Keratinocyte (primary cell): Measurements from ENCODE around the gene EMILIN1. TPM values are rescaled to one million over a fixed set of nuclear protein-coding genes. Genes with fewer than 3 reads are reported as not detected.

Experiments used
- DNase-seq: peaks from one replicate; pipeline ENCODE4 v3.0.0-alpha.2; 2011; ENCODE audit warnings: low read depth, missing footprints, low spot score
- FAIRE-seq: peaks from 2 replicates; lab custom pipeline; 2011; peaks lifted over from hg19 to GRCh38; lab: Jason Lieb, UNC
- H2AFZ ChIP-seq: 2 replicates; pipeline ENCODE4 v1.6.0; 2012; ENCODE audit warnings: low read length, control low read depth, inconsistent platforms; ENCODE audit not compliant: control insufficient read depth
- H3K27ac ChIP-seq: 2 replicates; pipeline ENCODE4 v1.5.1; 2011; ENCODE audit warnings: low read length; ENCODE audit not compliant: control insufficient read depth, insufficient read depth
- H3K27me3 ChIP-seq: 3 replicates; pipeline ENCODE4 v1.6.0; 2011; ENCODE audit warnings: low read length; ENCODE audit not compliant: control insufficient read depth, insufficient read depth; ENCODE audit errors: extremely low read depth
- H3K36me3 ChIP-seq, 2 experiments: 2 replicates in 1 of 2; 3 replicates in 1 of 2; pipeline ENCODE4 v1.5.1; 2011; ENCODE audit warnings: low read length in 2 of 2, mild to moderate bottlenecking in 1 of 2; ENCODE audit not compliant: control insufficient read depth in 2 of 2, insufficient read depth in 2 of 2; ENCODE audit errors: extremely low read depth in 1 of 2
- H3K4me1 ChIP-seq: 3 replicates; pipeline ENCODE4 v1.5.1; 2011; ENCODE audit warnings: low read length; ENCODE audit not compliant: control insufficient read depth, insufficient read depth; ENCODE audit errors: extremely low read depth
- H3K4me2 ChIP-seq: 3 replicates; pipeline ENCODE4 v1.6.0; 2011; ENCODE audit warnings: low read depth, low read length; ENCODE audit not compliant: control insufficient read depth, insufficient read depth; ENCODE audit errors: extremely low read depth
- H3K4me3 ChIP-seq, 3 experiments: fragments of 200-600 bp in 1 of 3; sonication (generic) in 1 of 3; 2 replicates in 2 of 3; 3 replicates in 1 of 3; pipeline ENCODE4 v1.5.1; 2011 to 2016; ENCODE audit warnings: low read length in 3 of 3, mild to moderate bottlenecking in 3 of 3, control low read depth in 2 of 3, inconsistent platforms in 1 of 3, low read depth in 1 of 3, mixed read lengths in 1 of 3, mixed run types in 1 of 3, moderate library complexity in 1 of 3; ENCODE audit not compliant: control insufficient read depth in 2 of 3, insufficient read depth in 2 of 3; ENCODE audit errors: extremely low read depth in 1 of 3
- H3K79me2 ChIP-seq: 2 replicates; pipeline ENCODE4 v1.6.0; 2012; ENCODE audit warnings: low read length; ENCODE audit not compliant: control insufficient read depth, insufficient read depth
- H3K9ac ChIP-seq: 3 replicates; pipeline ENCODE4 v1.6.0; 2011; ENCODE audit warnings: low read length; ENCODE audit not compliant: control insufficient read depth, insufficient read depth; ENCODE audit errors: extremely low read depth
- H3K9me1 ChIP-seq: 3 replicates; pipeline ENCODE4 v1.6.0; 2011; ENCODE audit warnings: low read length; ENCODE audit not compliant: control insufficient read depth, insufficient read depth; ENCODE audit errors: extremely low read depth
- H3K9me3 ChIP-seq: 2 replicates; pipeline ENCODE4 v1.5.1; 2012; ENCODE audit warnings: low read depth, low read length; ENCODE audit not compliant: control insufficient read depth
- H4K20me1 ChIP-seq: 3 replicates; pipeline ENCODE4 v1.6.0; 2011; ENCODE audit warnings: low read length; ENCODE audit not compliant: control insufficient read depth, insufficient read depth; ENCODE audit errors: extremely low read depth
- CTCF ChIP-seq, 3 experiments: IDR thresholded peaks in 1 of 3; conservative IDR thresholded peaks in 1 of 3; optimal IDR thresholded peaks in 1 of 3; 2 replicates in 2 of 3; 3 replicates in 1 of 3; pipeline versions ENCODE3 to v1.5.1; 2011; ENCODE audit warnings: low read length in 3 of 3, mild to moderate bottlenecking in 3 of 3, moderate library complexity in 2 of 3, control low read depth in 1 of 3, inconsistent platforms in 1 of 3; ENCODE audit not compliant: insufficient read depth in 2 of 3; ENCODE audit errors: extremely low read depth in 1 of 3
- EZH2 ChIP-seq: IDR thresholded peaks from one replicate; pipeline ENCODE4 v1.6.1; 2012; ENCODE audit warnings: inconsistent platforms, mild to moderate bottlenecking, low read length, moderate library complexity
- dilution Hi-C: fragments of 300-500 bp; cut with MboI; formaldehyde crosslinking; loops from one replicate; pipeline ENCODE4 v1.7.0; 2020; ENCODE audit warnings: low sequenced_read_pairs; ENCODE audit not compliant: extremely low pct_ligation_motif_present
- polyA plus RNA-seq, 5 experiments: library from polyadenylated mRNA; depleted of rRNA in 3 of 5; stranded (reverse) in 3 of 5; stranded (forward) in 1 of 5; unstranded in 1 of 5; fragments of >200 nt; gene quantifications; 1 replicate in 1 of 5; 2 replicates in 3 of 5; 3 replicates in 1 of 5; pipeline versions ENCODE4 v1.2.1 to v1.2.3, GENCODE V29; 2011 to 2012; ENCODE audit warnings: missing spikeins in 2 of 5, low read depth in 1 of 5, low replicate concordance in 1 of 5

EMILIN1 gene
- polyA plus RNA-seq, 1 donor (not counting 4 experiments of a cell fraction or from before 2014, with no cell fraction given): 0.03 TPM

DNA sequence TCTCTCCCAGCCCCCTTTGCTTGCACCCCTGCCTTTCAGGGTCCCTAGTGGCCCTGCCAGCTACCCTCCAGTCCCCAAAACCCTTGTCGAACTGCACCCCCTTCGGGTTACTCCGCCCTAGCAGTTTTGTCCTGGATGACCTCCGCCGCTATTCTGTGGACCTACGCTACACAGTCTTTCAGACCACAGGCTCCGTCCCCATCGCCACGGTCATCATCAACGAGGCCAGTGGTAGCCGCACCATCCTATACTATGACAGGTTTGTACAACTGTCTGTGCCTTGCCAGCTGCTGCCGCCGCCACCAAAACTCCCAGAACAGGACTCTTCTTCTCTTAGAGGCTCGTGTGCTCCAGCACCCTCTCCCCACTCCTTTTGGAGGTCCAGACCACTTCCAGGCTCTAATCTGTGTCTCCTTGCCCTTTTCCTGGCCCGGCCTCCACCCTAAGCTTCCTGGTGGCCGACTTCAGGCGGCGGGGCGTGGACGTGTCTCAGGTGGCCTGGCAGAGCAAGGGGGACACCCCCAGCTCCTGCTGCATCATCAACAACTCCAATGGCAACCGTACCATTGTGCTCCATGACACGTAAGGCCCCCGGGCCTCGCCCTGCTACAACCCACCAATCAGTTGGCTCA lies 16.1 kb downstream of the EMILIN1 start:
- Histone ChIP-seq H3K36me3 (no peaks in the 10 kb centered on the region), H3K27ac (no peak overlapping the region), H3K9me3 (no peaks in the 10 kb centered on the region), H4K20me1 (peaks cover 2% of the 10 kb centered on the region), H3K4me2 (no peak overlapping the region), H2AFZ (no peak overlapping the region), H3K4me1 (peaks cover 4% of the 10 kb centered on the region), H3K9ac (no peak overlapping the region), H3K27me3 (no peaks in the 10 kb centered on the region), H3K79me2 (no peaks in the 10 kb centered on the region), H3K4me3 (no peak overlapping the region), H3K9me1 (no peaks in the 10 kb centered on the region)
- TF ChIP-seq CTCF (optimal IDR thresholded peaks at IDR 0.05 in 1 of 3, IDR thresholded peaks at IDR 0.05 in 1 of 3, conservative IDR thresholded peaks at IDR 0.05 in 1 of 3; ENCODE audit: extremely low read depth in 1 of 3, insufficient read depth in 2 of 3, low read length in 3 of 3): no peak
- DNase-seq: no peak
- dilution Hi-C loops: no loop called here
- no peak for FAIRE-seq

DNA sequence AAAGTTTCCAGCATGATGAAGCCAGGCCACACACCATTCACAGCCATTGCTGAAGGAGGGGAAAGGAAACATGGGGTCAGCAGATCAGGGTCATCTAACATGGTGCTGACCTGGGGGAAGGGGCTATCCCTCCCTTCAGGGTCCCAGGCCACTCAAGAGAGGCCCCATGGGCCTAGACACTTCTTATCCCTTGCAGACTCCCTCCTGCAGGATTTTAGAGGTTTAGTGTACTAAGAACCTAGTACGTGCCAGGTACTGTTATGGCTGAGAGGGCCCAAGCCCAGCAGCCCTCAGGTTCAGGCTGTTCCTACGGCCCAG lies 17.0 kb downstream of the EMILIN1 start:
- Histone ChIP-seq H3K36me3 (no peaks in the 10 kb centered on the region), H3K79me2 (no peaks in the 10 kb centered on the region), H3K4me3 (no peak overlapping the region), H3K4me2 (no peak overlapping the region), H3K9me3 (no peaks in the 10 kb centered on the region), H3K4me1 (peaks cover 4% of the 10 kb centered on the region), H2AFZ (no peak overlapping the region), H4K20me1 (peaks cover 4% of the 10 kb centered on the region), H3K9ac (no peak overlapping the region), H3K27ac (no peak overlapping the region), H3K9me1 (no peaks in the 10 kb centered on the region), H3K27me3 (no peaks in the 10 kb centered on the region)
- DNase-seq: no peak
- TF ChIP-seq EZH2 (no peak), CTCF (optimal IDR thresholded peaks at IDR 0.05 in 1 of 3, IDR thresholded peaks at IDR 0.05 in 1 of 3, conservative IDR thresholded peaks at IDR 0.05 in 1 of 3; ENCODE audit: extremely low read depth in 1 of 3, insufficient read depth in 2 of 3, low read length in 3 of 3) (no peak)
- dilution Hi-C loops: no loop called here
- no peak for FAIRE-seq
